PC-9 (cell line): ENCODE results near the gene SLC12A3.

Experiments used
- EZH2 ChIP-seq: fragments of 200-600 bp; sonication (generic); IDR thresholded peaks from 2 replicates; pipeline ENCODE4 v1.8.0; 2017; ENCODE audit warnings: antibody characterized with exemption, low read depth
- TF ChIP-seq, protein P1 (sequence below): fragments of 200-600 bp; sonication (generic); conservative IDR thresholded peaks from 2 replicates; pipeline ENCODE4 v1.6.1; 2017; ENCODE audit warnings: mixed run types, antibody characterized with exemption, mild to moderate bottlenecking, moderate library complexity

DNA sequence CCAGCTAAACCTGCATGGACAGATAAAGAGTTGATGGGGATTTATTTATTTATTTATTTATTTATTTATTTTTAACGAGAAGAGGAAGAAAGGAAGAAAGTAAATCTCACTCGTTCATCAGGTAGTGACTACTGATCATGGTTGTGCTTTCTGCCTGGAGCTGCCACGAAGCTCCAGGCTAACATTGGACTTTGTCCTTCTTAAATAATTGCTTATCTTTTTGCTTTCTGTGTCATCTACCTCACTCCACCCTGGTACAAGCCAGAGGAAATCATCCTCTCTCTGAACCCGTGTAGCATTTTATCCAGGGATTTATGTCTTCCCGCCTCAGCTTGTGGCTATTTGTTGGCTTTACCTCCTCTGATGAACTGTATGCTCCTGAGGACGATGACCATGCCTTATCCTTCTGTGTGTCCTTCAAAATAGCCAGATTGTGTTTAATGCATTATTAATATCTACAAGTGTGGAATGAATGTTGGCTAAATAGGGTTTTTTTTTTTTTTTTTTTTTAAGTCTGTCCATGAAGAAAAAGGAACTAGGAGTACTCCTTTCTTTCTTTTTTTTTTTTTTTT is 8.0 kb upstream of the SLC12A3 start:
- TF ChIP-seq, protein P1, sequence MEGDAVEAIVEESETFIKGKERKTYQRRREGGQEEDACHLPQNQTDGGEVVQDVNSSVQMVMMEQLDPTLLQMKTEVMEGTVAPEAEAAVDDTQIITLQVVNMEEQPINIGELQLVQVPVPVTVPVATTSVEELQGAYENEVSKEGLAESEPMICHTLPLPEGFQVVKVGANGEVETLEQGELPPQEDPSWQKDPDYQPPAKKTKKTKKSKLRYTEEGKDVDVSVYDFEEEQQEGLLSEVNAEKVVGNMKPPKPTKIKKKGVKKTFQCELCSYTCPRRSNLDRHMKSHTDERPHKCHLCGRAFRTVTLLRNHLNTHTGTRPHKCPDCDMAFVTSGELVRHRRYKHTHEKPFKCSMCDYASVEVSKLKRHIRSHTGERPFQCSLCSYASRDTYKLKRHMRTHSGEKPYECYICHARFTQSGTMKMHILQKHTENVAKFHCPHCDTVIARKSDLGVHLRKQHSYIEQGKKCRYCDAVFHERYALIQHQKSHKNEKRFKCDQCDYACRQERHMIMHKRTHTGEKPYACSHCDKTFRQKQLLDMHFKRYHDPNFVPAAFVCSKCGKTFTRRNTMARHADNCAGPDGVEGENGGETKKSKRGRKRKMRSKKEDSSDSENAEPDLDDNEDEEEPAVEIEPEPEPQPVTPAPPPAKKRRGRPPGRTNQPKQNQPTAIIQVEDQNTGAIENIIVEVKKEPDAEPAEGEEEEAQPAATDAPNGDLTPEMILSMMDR = no peak
- no peak for TF ChIP-seq EZH2
